GM19452 (cell line): ENCODE results near the gene TENM4.
"Not testable (repeated sequence)": the region's sequence is repeated elsewhere in the genome, so short reads cannot be mapped to it uniquely, and the experiment has no call there.

Experiments used
- ATAC-seq: cut with Tn5 transposase; IDR thresholded peaks from one replicate; pipeline ENCODE4 v1.9.1; 2021; ENCODE audit not compliant: unreplicated experiment

TENM4 gene

DNA sequence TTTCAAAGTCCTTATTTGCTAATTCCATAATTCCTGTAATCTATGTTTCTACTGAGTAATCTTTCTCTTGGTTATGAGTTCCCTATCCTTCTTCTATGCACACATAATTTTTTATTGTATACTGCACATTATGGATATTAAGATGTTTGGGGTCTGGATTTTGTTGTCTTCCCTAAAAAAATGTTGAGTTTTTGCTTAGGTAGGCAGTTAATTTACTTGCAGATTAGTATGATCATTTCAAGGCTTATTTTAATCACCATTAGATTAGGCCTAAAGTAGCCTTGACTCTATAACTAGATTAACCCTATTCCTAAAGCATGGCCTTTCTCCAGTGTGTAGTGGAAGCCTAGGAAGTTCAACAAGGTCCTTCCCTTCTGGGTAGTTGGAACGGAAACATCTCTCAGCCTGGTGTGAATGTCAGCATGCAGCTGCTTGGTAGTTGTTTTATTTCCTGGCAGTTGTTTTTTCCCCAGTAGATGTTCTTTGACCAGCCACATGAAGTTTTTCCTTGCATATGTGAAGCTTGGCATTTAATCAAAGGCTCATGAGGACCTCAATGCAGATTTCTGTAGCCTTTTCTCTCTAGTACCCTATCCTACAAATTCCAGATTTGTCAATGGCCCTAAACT is 446.9 kb downstream of the TENM4 start:
- no peak for ATAC-seq

- no peak for ATAC-seq
These were observed 449.1 kb downstream of the TENM4 start for GRCh38 chr11:78991681-78992080.

DNA sequence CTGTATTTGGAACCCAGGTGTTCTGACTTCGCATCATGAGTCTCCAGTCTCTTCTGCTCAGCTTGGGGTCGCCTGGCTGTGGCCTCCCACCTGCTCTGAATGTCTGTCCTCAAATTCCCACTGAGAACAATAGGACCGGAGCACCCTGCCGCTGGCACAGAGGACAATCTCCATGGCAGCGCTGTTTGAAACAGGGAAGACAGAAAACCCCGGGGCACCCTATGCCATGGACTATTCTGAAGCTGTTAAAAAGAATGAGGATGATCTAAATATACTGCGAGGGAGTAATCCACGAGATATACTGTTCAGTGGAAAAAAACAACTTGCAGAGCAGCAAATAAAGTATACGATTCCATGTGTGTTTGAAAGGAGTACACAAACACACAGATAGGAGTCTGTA is 450.6 kb downstream of the TENM4 start:
- ATAC-seq = no peak

- ATAC-seq = no peak
These were observed 453.1 kb downstream of the TENM4 start for GRCh38 chr11:78987748-78988147.

- no peak for ATAC-seq
These were observed 454.5 kb downstream of the TENM4 start for GRCh38 chr11:78986305-78986704.

- ATAC-seq = no peak
These were observed 455.2 kb downstream of the TENM4 start for GRCh38 chr11:78985663-78986062.

DNA sequence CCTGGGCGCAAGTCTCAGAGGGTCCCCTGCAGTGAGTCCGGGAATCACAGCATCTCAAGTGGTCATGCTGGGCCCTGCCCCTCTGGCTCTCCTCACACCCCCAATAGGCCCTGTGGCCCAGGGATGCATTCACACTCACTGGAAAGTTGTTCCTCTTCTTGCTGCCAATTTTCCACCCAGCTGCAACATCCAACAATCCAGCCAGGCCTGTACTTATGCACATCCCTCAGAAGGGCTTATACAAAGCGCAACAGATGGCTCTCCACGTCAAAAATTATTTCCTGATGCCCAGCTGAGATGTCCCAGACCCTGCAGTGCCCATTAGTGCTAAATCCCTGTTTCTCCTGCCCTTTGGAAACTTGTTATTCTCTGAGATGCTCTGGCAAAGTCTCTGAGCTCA is 458.4 kb downstream of the TENM4 start:
- no peak for ATAC-seq

DNA sequence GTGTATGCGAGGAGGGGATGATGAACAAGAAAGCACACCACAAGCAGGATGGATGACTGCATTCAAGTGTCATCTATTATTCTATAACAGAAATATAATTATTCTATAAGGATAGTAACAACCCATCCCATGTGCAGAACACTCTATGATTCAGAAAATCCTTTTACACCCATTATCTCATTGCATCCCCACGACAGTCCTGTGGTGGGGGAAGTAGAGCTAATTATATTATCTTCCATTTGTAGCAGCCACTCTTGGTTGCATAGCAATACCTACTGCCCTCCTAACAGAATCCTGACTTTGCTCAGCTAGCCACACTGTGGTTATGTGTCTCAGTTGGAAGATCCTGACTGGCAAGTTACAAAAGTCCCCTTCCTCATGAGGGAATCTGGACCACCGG is 459.7 kb downstream of the TENM4 start:
- ATAC-seq = no peak

- no peak for ATAC-seq
These were observed 462.0 kb downstream of the TENM4 start for GRCh38 chr11:78978831-78979230.

DNA sequence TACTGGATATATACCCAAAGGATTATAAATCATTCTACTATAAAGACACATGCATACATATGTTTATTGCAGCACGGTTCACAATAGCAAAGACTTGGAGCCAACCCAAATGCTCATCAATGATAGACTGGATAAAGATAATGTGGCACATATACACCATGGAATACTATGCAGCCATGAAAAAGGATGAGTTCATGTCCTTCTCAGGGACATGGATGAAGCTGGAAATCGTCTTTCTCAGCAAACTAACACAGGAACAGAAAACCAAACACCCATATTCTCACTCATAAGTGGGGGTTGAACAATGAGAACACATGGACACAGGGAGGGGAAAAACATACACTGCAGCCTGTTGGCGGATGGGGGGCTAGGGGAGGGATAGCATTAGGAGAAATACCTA is 463.0 kb downstream of the TENM4 start:
- not testable (repeated sequence) for ATAC-seq

DNA sequence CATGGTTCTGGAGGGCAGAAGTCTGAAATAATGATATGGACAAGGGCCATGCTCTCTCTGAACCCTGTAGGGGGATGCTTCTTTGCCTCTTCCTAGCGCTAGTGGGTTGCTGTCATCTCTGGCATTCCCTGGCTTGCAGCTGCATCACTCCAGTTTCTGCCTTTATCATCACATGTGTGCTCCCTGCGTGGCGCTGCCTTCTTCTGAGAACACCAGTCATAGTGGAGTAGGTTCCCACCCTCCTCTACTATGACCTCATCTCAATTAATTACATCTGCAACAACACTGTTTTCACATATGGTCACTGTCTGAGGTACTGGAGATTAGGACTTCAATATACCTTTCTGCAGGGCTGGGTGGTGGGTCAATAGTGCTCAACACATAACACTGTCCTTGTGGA is 463.8 kb downstream of the TENM4 start:
- ATAC-seq = no peak

- ATAC-seq = no peak
These were observed 465.7 kb downstream of the TENM4 start for GRCh38 chr11:78975081-78975480.

DNA sequence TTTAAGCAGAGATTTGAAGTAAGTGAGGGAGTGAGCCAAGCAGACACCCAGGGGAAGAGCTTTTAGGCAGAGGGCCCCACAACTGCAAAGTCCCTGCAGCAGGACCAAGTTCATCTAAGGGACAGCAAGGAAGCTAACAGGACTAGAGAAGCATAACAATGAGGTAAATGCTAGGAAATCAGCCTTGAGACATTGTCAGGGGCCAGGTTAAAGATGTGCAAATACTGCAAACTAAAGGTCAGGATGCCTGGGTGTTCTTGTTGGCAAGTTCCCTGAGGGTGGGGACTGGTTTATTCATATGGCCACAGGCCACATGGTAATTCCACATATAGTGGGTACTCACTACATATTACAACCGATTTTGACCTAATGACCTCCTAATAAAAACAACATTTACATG is 467.0 kb downstream of the TENM4 start:
- ATAC-seq = no peak

DNA sequence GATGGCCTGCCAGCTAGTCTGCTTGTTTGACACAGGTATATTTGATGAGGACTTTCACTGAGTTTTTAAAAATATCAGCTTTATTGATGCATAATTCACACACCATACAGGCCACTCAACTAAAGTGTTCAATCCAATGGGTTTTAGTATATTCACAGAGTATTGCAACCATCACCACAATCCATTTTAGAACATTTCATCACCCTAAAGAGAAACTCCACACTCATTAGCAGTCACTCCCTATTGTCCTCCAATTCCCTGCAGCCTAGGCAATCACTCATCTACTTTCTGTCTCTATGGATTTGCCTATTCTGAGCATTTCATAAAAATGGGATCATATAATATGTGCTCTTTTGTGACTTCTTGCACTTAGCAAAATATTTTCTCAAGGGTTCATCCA is 468.2 kb downstream of the TENM4 start:
- no peak for ATAC-seq

DNA sequence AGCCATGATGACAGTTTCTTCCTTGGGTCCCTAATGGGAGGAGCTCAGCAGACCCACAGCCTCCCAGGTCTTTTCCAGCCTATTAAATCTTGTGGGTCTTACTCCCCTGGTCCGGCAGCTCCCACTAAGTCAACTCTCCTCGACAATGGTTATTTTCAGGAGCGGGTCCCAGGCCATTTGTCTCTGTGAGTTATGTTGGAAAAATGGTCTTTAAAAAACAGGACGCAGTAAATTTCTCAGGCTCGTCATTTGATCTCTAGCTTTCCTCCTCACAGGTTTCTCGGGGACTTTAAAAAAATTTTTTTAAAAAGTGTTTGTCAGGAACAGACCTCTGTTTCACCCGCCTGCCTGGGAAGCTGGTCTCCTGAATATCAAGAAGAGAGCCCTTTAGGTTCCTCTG is 468.7 kb downstream of the TENM4 start:
- ATAC-seq = no peak

DNA sequence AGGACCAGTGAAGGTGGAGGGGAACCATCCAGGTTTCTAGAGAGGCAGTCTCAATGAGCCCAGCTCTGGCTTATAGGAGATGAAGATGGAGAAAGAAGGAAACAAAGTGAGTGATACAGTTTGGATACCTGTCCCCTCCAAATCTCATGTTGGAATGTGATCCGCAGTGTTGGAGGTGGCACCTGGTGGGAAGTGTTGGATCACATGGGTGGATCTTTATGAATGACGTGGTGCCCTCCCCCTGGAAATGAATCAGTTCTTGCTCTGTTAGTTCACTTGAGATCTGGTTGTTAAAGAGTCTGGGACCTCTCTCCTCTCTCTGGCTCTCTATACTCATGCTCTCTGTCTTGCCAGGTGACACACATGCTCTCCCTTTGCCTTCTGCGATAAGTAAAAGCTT is 473.0 kb downstream of the TENM4 start:
- ATAC-seq = no peak

- no peak for ATAC-seq
These were observed 475.4 kb downstream of the TENM4 start for GRCh38 chr11:78965432-78965831.

DNA sequence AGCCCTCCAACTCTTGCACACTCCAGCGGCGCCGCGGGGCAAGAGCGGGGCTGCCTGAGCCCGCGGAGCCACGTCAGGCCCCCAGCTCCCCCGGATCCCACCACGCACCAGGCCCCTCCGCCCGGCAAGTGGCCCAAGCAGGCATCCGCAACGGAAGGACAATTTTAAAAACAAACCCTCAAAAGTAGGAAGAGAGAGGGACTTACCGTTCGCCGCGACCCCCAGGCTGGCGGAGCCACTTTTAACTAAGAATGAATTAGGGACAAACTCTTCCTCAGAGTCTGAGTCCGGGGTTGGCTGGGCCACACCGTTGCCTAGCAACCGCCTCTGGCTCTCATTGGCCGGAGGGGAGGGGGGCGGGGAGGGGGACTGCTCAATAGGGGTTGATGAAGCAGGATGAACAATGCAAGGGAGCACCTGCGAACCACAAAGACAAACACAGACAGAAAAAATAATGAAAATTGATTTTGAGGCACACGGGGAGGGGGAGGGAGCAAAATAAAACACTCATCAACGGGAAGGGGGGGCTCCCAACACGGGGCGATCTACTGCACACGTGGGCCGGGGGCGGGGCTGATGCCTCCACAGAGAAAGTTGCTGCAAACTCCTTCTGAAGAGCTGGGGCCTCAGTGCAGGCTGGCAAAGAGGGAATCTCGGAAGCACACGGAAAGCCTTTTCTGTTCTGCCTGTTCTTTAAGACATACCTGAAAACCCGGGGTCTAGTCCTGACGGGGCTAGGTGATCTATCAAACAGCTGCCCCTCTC is 478.7 kb downstream of the TENM4 start:
- no peak for ATAC-seq

- ATAC-seq = no peak
These were observed 479.6 kb downstream of the TENM4 start for GRCh38 chr11:78961247-78961646.

DNA sequence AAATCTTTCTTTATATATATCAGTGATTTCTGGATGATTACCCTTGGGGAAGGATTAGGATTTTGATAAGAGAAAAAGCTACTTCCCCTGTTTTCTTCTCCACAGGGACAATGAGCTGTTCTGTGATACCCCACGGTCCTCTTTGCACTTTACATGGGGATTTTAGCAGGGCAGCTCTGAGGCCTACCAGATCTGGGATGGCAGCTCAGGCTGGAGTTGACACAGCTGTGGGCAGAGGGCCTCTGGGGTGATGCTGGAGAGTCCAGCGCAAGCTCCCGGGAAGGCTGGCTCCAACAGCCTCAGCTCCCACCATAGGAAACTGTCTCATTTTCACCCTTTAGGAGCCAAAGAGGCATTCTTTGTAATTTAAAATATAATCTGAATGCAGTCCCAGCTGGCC is 482.4 kb downstream of the TENM4 start:
- no peak for ATAC-seq

DNA sequence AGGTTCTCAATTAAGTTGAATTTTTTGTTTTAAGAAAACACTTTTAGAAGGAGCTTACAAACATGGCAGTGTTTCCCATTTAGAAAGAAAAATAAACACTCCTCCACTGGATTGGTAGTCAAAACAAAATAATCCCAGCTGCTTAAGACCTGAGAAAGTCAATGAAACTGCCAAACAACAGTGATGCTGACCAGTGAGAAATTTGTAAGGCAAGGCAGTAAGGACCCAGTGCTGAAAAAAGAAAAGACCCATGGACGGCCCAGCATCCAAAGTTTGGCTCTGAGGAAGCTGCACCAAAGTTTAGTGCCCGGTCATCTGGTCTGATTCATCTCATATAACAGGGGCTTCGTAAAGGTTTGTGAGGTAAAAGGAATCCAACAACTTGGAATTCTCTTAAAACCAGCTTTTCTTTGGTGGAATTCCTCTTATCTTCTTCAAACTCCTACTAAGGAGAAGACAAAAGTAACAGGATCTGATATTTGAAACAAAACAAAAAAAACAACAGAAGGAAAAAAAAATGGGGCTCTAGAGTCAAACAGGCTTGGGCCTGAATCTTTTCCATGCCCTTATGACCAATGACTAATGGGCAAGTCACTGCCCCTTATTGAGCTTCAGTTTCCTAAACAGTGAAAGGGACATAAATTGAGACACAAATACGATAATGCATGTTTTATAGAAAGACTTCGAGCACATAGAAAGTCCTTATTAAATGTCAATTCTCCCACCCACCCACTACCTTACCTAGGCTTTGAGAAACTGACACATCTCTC is 483.2 kb downstream of the TENM4 start:
- no peak for ATAC-seq

DNA sequence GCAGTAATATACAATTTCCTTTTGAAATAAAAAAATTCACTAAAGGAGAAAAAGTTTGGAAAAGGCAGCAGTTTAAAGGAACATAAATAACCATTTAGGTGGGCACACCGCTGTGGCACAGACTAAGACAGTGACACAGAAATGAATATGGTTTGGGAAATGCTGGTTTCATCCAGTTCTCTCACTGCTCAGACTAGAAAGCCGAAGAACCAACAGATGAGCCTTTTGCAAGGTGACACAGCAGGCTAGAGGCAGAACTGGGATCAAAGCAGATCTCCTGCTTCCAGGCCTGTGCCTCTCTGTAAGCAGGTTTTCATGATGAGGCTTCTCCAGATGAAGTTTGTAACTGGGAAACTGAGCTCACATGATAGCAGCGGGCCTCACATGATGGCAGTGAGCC is 486.1 kb downstream of the TENM4 start:
- no peak for ATAC-seq
